Esophagus muscularis mucosa (tissue), 4 donors: ENCODE measurements around the gene CD80. TPM values are rescaled to one million over a fixed set of nuclear protein-coding genes. Genes with fewer than 3 reads are reported as not detected.

ENCODE experiments used
- DNase-seq: peaks from one replicate; pipeline ENCODE4 v3.0.0-alpha.2; 2017; ENCODE audit errors: extremely low spot score
- H3K27ac ChIP-seq, 4 donors: fragments of 200-600 bp; sonication (generic); replicated peaks in 1 of 4; 1 replicate in 3 of 4; 2 replicates in 1 of 4; pipeline ENCODE4 v1.5.1; 2016 to 2019; ENCODE audit warnings: mild to moderate bottlenecking in 1 of 4
- H3K27me3 ChIP-seq, 4 donors: fragments of 200-600 bp; sonication (generic); one replicate each; pipeline versions ENCODE4 v1.5.1 to v1.6.0; 2016 to 2019
- H3K36me3 ChIP-seq, 4 donors: fragments of 200-600 bp; sonication (generic); one replicate each; pipeline ENCODE4 v1.5.1; 2016 to 2019
- H3K4me1 ChIP-seq, 4 donors: fragments of 200-600 bp; sonication (generic); one replicate each; pipeline ENCODE4 v1.5.1; 2016 to 2019
- H3K4me3 ChIP-seq, 4 donors: fragments of 200-600 bp; sonication (generic); 1 replicate in 2 of 4; 2 replicates in 2 of 4; pipeline ENCODE4 v1.5.1; 2016 to 2019; ENCODE audit warnings: mild to moderate bottlenecking in 4 of 4, moderate library complexity in 1 of 4
- H3K9me3 ChIP-seq, 4 donors: fragments of 200-600 bp; sonication (generic); 1 replicate in 3 of 4; 2 replicates in 1 of 4; pipeline ENCODE4 v1.5.1; 2016 to 2019
- EP300 ChIP-seq: sonication (generic); formaldehyde crosslinking; IDR thresholded peaks from one replicate; pipeline ENCODE4 v1.6.1; 2017; ENCODE audit warnings: antibody characterized with exemption
- POLR2A ChIP-seq: fragments of 450-650 bp; IDR thresholded peaks from one replicate; pipeline ENCODE4 v1.6.1; 2017; ENCODE audit warnings: antibody characterized with exemption, moderate library complexity, mild to moderate bottlenecking, low read depth
- POLR2AphosphoS5 ChIP-seq, 2 donors: sonication (generic); formaldehyde crosslinking; IDR thresholded peaks; one replicate each; pipeline ENCODE4 v1.6.1; 2017; ENCODE audit warnings: antibody characterized with exemption in 2 of 2
- WGBS: methylation state at CpG from one replicate; pipeline ENCODE4 v1.1.5; 2018; 5-methylcytosine and 5-hydroxymethylcytosine counted together
- intact Hi-C: fragments of 100-400 bp; cut with DNase I; formaldehyde crosslinking; loops from one replicate; pipeline ENCODE4 v1.15.1; 2023
- total RNA-seq, 4 donors: library from RNA; depleted of rRNA; stranded (reverse); fragments of >200 nt; gene quantifications; one replicate each; pipeline versions ENCODE4 v1.1.0 to v1.2.1, GENCODE V29; 2016
- TF ChIP-seq, protein P1 (sequence below), 3 experiments: fragments of 200-600 bp in 2 of 3; fragments of 450-650 bp in 1 of 3; sonication (generic) in 2 of 3; IDR thresholded peaks; one replicate each; pipeline ENCODE4 v1.5.1; 2017 to 2019; ENCODE audit warnings: antibody characterized with exemption in 3 of 3, mild to moderate bottlenecking in 2 of 3, moderate library complexity in 1 of 3

The CD80 gene
- total RNA-seq, 4 donors from 2014 or later = 0.26 to 1.3 TPM; not detected in 2

DNA sequence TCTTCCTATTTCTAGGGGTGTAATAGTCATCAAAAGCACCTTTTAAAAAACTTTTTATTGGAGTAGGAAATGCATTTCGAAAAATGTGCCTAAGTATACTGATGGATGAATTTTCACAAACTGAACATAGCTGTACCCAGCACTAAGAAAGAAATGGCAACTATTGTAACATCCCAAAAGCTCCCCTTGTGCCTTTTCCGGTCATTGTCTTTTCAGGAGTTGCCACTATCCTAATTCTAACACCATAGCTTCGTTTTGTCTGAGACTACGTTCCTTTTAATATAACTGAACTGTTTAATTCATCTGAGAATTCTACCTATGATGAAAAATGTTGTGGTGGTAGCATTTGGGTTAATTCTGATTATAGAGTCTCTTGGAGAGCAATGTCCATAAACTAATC, 59.1 kb downstream of the CD80 start:
- WGBS = 81% methylated on average over 4 of the region's 4 CpGs
- Histone ChIP-seq H3K9me3 (no peaks in the 10 kb centered on the region), H3K27me3 (no peaks in the 10 kb centered on the region), H3K4me1 (peaks cover 27 to 46% (median 44%) of the 10 kb centered on the region in 4 donors), H3K27ac (peak overlapping the region in 1 of 4 donors; percentile 2), H3K36me3 (peaks cover 0 to 32% (median 20%) of the 10 kb centered on the region in 4 donors), H3K4me3 (peak overlapping the region in 3 of 4 donors; percentile 6 to 86 (median 67))
- intact Hi-C loops = no loop called here
- no peak for DNase-seq
- TF ChIP-seq, protein P1, sequence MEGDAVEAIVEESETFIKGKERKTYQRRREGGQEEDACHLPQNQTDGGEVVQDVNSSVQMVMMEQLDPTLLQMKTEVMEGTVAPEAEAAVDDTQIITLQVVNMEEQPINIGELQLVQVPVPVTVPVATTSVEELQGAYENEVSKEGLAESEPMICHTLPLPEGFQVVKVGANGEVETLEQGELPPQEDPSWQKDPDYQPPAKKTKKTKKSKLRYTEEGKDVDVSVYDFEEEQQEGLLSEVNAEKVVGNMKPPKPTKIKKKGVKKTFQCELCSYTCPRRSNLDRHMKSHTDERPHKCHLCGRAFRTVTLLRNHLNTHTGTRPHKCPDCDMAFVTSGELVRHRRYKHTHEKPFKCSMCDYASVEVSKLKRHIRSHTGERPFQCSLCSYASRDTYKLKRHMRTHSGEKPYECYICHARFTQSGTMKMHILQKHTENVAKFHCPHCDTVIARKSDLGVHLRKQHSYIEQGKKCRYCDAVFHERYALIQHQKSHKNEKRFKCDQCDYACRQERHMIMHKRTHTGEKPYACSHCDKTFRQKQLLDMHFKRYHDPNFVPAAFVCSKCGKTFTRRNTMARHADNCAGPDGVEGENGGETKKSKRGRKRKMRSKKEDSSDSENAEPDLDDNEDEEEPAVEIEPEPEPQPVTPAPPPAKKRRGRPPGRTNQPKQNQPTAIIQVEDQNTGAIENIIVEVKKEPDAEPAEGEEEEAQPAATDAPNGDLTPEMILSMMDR (IDR thresholded peaks at IDR 0.05) = no peak
- no peak for TF ChIP-seq POLR2A
- no peak for TF ChIP-seq POLR2AphosphoS5 (IDR thresholded peaks at IDR 0.05)
- no peak for TF ChIP-seq EP300

DNA sequence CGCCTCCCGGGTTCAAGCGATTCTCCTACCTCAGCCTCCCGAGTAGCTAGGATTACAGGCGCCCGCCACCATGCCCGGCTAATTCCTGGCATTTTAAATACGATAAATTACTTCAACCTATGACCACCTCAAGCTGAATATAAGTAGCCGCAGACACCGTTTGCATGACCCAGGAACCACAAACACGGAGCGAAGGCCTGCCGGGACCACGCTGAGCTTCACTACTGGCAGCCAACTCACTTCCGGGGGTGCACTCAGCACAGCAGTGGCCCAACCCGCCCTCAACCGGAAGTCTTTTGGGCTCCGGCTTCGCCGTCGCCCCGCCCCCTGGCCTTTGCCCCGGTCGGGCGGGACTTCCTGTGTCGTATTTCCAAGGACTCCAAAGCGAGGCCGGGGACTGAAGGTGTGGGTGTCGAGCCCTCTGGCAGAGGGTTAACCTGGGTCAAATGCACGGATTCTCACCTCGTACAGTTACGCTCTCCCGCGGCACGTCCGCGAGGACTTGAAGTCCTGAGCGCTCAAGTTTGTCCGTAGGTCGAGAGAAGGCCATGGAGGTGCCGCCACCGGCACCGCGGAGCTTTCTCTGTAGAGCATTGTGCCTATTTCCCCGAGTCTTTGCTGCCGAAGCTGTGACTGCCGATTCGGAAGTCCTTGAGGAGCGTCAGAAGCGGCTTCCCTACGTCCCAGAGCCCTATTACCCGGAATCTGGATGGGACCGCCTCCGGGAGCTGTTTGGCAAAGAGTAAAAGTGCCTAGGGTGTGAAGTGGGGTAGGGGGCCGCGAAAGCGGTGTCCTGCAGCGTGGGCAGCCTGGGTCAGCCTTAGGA, 61.0 kb downstream of the CD80 start, which contains the start of gene TIMMDC1:
TSS of gene TIMMDC1 (plus strand) at position 362 of the 826 bp plus-strand sequence. CDS start at position 549, 187 bp downstream.
- WGBS = 1% methylated on average over 33 of the region's 58 CpGs
- H3K4me3 ChIP-seq = peak within 1 kb of the TSS; percentile 67 to 86 (median 71)
- H3K4me1 ChIP-seq = peaks cover 27 to 46% (median 44%) of the 10 kb centered on the region in 4 donors
- peaks cover 0 to 13% (median 6%) of the 10 kb centered on the region in 4 donors for H3K36me3 ChIP-seq
- DNase-seq = peak; percentile 99
- H3K27me3 ChIP-seq = no peaks in the 10 kb centered on the region
- H3K27ac ChIP-seq = peak within 1 kb of the TSS; percentile 82 to 93 (median 90)
- no peaks in the 10 kb centered on the region for H3K9me3 ChIP-seq
- TF ChIP-seq EP300 (no peak), POLR2AphosphoS5 (IDR thresholded peaks at IDR 0.05) (peak; percentile 95 to 97), POLR2A (peak; percentile 17)
- TF ChIP-seq, protein P1 (IDR thresholded peaks at IDR 0.05) = no peak
- intact Hi-C loops = loop anchor here (10.0 kb wide), 1 partner anchor 176 kb away; the partner anchor contains the start of gene COX17

DNA sequence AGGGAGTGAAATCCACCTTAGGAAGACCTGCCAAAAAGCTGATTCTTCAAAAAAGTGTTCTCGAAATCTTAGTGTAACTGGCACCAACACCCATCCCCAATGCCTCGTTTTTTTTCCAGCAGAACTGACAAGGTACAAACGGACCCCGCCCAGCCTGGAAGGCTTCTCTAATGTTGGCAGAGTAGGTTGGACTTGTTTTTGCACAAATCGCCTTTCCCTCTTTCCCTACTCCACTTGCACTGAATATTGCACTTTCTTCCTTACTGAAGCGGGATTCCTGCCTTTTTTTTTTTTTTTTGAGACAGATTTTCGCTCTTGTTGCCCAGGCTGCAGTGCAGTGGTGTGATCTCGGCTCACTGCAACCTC, 61.6 kb downstream of the CD80 start:
- Histone ChIP-seq H3K9me3 (no peaks in the 10 kb centered on the region), H3K36me3 (peaks cover 0 to 12% (median 4%) of the 10 kb centered on the region in 4 donors), H3K4me1 (peaks cover 27 to 46% (median 44%) of the 10 kb centered on the region in 4 donors), H3K27ac (peak overlapping the region; percentile 82 to 93 (median 90)), H3K4me3 (peak overlapping the region; percentile 67 to 86 (median 71)), H3K27me3 (no peaks in the 10 kb centered on the region)
- TF ChIP-seq POLR2A = no peak
- TF ChIP-seq, protein P1 (IDR thresholded peaks at IDR 0.05) = no peak
- no peak for TF ChIP-seq POLR2AphosphoS5 (IDR thresholded peaks at IDR 0.05)
- no peak for TF ChIP-seq EP300
- intact Hi-C loops = loop anchor here (10.0 kb wide), 1 partner anchor 177 kb away; the partner anchor contains the start of gene COX17
- no peak for DNase-seq
- 9% methylated on average over 8 of the region's 8 CpGs for WGBS

DNA sequence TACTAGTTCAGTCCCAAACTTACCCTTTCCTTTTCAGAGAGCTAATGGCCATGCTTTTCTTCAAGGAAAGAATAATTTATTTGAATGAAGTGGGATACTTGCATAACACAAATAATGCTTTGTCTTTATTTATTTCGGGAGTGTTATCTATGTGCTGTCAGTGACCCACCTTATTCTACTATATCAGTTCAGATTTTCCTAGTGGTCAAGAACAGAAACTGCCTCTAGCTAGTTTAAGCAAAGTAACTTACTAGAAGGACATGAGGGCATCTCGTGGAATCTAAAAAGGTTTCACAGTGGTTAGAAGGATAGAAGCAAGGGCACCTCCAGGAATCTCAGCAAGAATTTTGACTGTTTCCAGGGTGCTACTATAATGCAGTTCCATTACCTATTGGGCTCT, 64.8 kb downstream of the CD80 start:
- H3K4me3 ChIP-seq = no peak overlapping the region
- intact Hi-C loops = loop anchor here (10.0 kb wide), 1 partner anchor 180 kb away; the partner anchor contains the start of gene COX17
- no peak for DNase-seq
- no peaks in the 10 kb centered on the region for H3K27me3 ChIP-seq
- WGBS = 88% methylated on average over 2 of the region's 2 CpGs
- TF ChIP-seq EP300 (no peak), POLR2A (no peak), POLR2AphosphoS5 (IDR thresholded peaks at IDR 0.05) (no peak)
- TF ChIP-seq, protein P1 (IDR thresholded peaks at IDR 0.05) = no peak
- H3K27ac ChIP-seq = no peak overlapping the region
- H3K4me1 ChIP-seq = peaks cover 8 to 15% (median 14%) of the 10 kb centered on the region in 4 donors
- H3K9me3 ChIP-seq = no peaks in the 10 kb centered on the region
- peaks cover 0 to 29% (median 14%) of the 10 kb centered on the region in 4 donors for H3K36me3 ChIP-seq
